PFSK-1 (cell line): ENCODE results near the gene SCP2D1.

Experiments used
- POLR2AphosphoS5 ChIP-seq: IDR thresholded peaks from 2 replicates; pipeline ENCODE4 v1.6.1; 2012; ENCODE audit warnings: low read depth, mild to moderate bottlenecking, control low read depth, low read length, moderate library complexity
- TAF1 ChIP-seq: IDR thresholded peaks from 2 replicates; pipeline ENCODE4 v1.6.1; 2012; ENCODE audit warnings: low read length, control low read depth, borderline replicate concordance; ENCODE audit not compliant: insufficient read depth
- TF ChIP-seq, protein P1 (sequence below), 2 experiments: IDR thresholded peaks; 2 replicates each; pipeline versions ENCODE4 v1.6.1 to v1.8.0; 2011 to 2012; ENCODE audit warnings: low read depth in 2 of 2, low read length in 2 of 2, control low read depth in 1 of 2, inconsistent platforms in 1 of 2, mild to moderate bottlenecking in 1 of 2, moderate library complexity in 1 of 2; ENCODE audit not compliant: insufficient read depth in 1 of 2

- TF ChIP-seq POLR2AphosphoS5 (no peak), TAF1 (no peak)
- TF ChIP-seq, protein P1, sequence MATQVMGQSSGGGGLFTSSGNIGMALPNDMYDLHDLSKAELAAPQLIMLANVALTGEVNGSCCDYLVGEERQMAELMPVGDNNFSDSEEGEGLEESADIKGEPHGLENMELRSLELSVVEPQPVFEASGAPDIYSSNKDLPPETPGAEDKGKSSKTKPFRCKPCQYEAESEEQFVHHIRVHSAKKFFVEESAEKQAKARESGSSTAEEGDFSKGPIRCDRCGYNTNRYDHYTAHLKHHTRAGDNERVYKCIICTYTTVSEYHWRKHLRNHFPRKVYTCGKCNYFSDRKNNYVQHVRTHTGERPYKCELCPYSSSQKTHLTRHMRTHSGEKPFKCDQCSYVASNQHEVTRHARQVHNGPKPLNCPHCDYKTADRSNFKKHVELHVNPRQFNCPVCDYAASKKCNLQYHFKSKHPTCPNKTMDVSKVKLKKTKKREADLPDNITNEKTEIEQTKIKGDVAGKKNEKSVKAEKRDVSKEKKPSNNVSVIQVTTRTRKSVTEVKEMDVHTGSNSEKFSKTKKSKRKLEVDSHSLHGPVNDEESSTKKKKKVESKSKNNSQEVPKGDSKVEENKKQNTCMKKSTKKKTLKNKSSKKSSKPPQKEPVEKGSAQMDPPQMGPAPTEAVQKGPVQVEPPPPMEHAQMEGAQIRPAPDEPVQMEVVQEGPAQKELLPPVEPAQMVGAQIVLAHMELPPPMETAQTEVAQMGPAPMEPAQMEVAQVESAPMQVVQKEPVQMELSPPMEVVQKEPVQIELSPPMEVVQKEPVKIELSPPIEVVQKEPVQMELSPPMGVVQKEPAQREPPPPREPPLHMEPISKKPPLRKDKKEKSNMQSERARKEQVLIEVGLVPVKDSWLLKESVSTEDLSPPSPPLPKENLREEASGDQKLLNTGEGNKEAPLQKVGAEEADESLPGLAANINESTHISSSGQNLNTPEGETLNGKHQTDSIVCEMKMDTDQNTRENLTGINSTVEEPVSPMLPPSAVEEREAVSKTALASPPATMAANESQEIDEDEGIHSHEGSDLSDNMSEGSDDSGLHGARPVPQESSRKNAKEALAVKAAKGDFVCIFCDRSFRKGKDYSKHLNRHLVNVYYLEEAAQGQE (IDR thresholded peaks at IDR 0.05; ENCODE audit: insufficient read depth in 1 of 2, low read depth in 2 of 2, low read length in 2 of 2) = no peak
These were observed 1.8 kb downstream of the SCP2D1 start for GRCh38 chr20:18815194-18815942.
